HEK293 (cell line): Measurements from ENCODE around the gene CDYL.

Experiments used
- CTCF ChIA-PET: fragments of 350-600 bp; formaldehyde crosslinking; extraction: SDS; loops from one replicate; lab custom pipeline; 2021; ENCODE audit warnings: antibody characterized with exemption; lab: Yijun Ruan, JAX
- POLR2A ChIA-PET: fragments of 300-600 bp; formaldehyde crosslinking; extraction: SDS; loops from one replicate; lab custom pipeline; 2020; ENCODE audit warnings: antibody characterized with exemption, inconsistent platforms; lab: Yijun Ruan, JAX
- H3K27ac ChIP-seq: fragments of 200-500 bp; sonication (Bioruptor generic); 2 replicates; pipeline ENCODE4 v1.5.1; 2014; ENCODE audit warnings: low read depth, low read length, control low read depth, inconsistent platforms; ENCODE audit errors: extremely low read depth
- H3K36me3 ChIP-seq, 2 experiments: fragments of 200-500 bp in 1 of 2; sonication (Bioruptor generic) in 1 of 2; 1 replicate in 1 of 2; 2 replicates in 1 of 2; pipeline ENCODE4 v1.5.1; 2014 to 2017; ENCODE audit warnings: inconsistent platforms in 2 of 2, low read length in 2 of 2; ENCODE audit not compliant: control insufficient read depth in 2 of 2, insufficient read depth in 1 of 2
- H3K4me1 ChIP-seq: fragments of 200-500 bp; sonication (Bioruptor generic); 2 replicates; pipeline ENCODE4 v1.5.1; 2014; ENCODE audit warnings: mild to moderate bottlenecking, low read length, inconsistent platforms; ENCODE audit not compliant: control insufficient read depth, insufficient read depth
- H3K4me3 ChIP-seq: 2 replicates; pipeline ENCODE4 v1.5.1; 2011; ENCODE audit warnings: low read depth, mild to moderate bottlenecking, control low read depth, low read length, moderate library complexity
- H3K9me3 ChIP-seq: fragments of 200-500 bp; sonication (Bioruptor generic); 2 replicates; pipeline ENCODE4 v1.5.1; 2014; ENCODE audit warnings: low read depth, low read length, inconsistent platforms; ENCODE audit not compliant: control insufficient read depth, insufficient read depth
- BCL6B ChIP-seq: fragments of 450-650 bp; formaldehyde crosslinking; IDR thresholded peaks from 2 replicates; pipeline ENCODE4 v1.5.1; 2017; ENCODE audit warnings: missing biosample characterization, missing genetic modification characterization
- FEZF1 ChIP-seq: fragments of 450-650 bp; formaldehyde crosslinking; IDR thresholded peaks from 2 replicates; pipeline ENCODE4 v1.5.1; 2016; ENCODE audit warnings: missing biosample characterization, missing genetic modification characterization
- SETDB1 ChIP-seq: IDR thresholded peaks from one replicate; pipeline ENCODE4 v1.6.1; 2017; ENCODE audit warnings: mild to moderate bottlenecking, low read length, moderate library complexity, mixed read lengths; ENCODE audit not compliant: insufficient read length
- TRIM28 ChIP-seq: IDR thresholded peaks from 2 replicates; pipeline ENCODE4 v1.6.1; 2011; ENCODE audit warnings: low read length, control low read depth, borderline replicate concordance
- ZBTB11 ChIP-seq: fragments of 450-650 bp; formaldehyde crosslinking; conservative IDR thresholded peaks from 2 replicates; pipeline ENCODE4 v1.5.1; 2016; ENCODE audit warnings: low read depth, missing biosample characterization, missing genetic modification characterization
- ZFP37 ChIP-seq: fragments of 450-650 bp; formaldehyde crosslinking; IDR thresholded peaks from 2 replicates; pipeline ENCODE4 v1.5.1; 2016; ENCODE audit warnings: missing biosample characterization, missing genetic modification characterization
- ZNF112 ChIP-seq: fragments of 450-650 bp; formaldehyde crosslinking; IDR thresholded peaks from 2 replicates; pipeline ENCODE4 v1.5.0; 2017; ENCODE audit warnings: missing biosample characterization, missing genetic modification characterization
- ZNF221 ChIP-seq: fragments of 450-650 bp; formaldehyde crosslinking; IDR thresholded peaks from 2 replicates; pipeline ENCODE4 v1.5.1; 2017; ENCODE audit warnings: missing biosample characterization, missing genetic modification characterization, borderline replicate concordance
- ZNF423 ChIP-seq: fragments of 450-650 bp; formaldehyde crosslinking; IDR thresholded peaks from 2 replicates; pipeline ENCODE4 v1.5.1; 2016; ENCODE audit warnings: missing biosample characterization, missing genetic modification characterization
- ZNF529 ChIP-seq: fragments of 450-650 bp; formaldehyde crosslinking; IDR thresholded peaks from 2 replicates; pipeline ENCODE4 v1.5.1; 2017; ENCODE audit warnings: missing genetic modification characterization, missing biosample characterization; ENCODE audit not compliant: insufficient replicate concordance
- ZNF585B ChIP-seq: fragments of 450-650 bp; formaldehyde crosslinking; IDR thresholded peaks from 2 replicates; pipeline ENCODE4 v1.5.1; 2016; ENCODE audit warnings: missing biosample characterization, missing genetic modification characterization
- ZNF701 ChIP-seq: fragments of 450-650 bp; formaldehyde crosslinking; IDR thresholded peaks from 2 replicates; pipeline ENCODE4 v1.5.1; 2016; ENCODE audit warnings: missing biosample characterization, missing genetic modification characterization
- ZNF776 ChIP-seq: fragments of 450-650 bp; formaldehyde crosslinking; IDR thresholded peaks from 2 replicates; pipeline ENCODE4 v1.5.0; 2017; ENCODE audit warnings: missing biosample characterization, missing genetic modification characterization, borderline replicate concordance
- TF ChIP-seq, protein P1 (sequence below): fragments of 450-650 bp; formaldehyde crosslinking; IDR thresholded peaks from 2 replicates; pipeline ENCODE4 v1.5.1; 2016; ENCODE audit warnings: missing biosample characterization, missing genetic modification characterization

The CDYL gene

GRCh38 chr6:4818272-4818938 lies 42.2 kb downstream of the CDYL start:
- no peaks in the 10 kb centered on the region for H3K9me3 ChIP-seq
- no peaks in the 10 kb centered on the region for H3K36me3 ChIP-seq
- TF ChIP-seq, protein P1, sequence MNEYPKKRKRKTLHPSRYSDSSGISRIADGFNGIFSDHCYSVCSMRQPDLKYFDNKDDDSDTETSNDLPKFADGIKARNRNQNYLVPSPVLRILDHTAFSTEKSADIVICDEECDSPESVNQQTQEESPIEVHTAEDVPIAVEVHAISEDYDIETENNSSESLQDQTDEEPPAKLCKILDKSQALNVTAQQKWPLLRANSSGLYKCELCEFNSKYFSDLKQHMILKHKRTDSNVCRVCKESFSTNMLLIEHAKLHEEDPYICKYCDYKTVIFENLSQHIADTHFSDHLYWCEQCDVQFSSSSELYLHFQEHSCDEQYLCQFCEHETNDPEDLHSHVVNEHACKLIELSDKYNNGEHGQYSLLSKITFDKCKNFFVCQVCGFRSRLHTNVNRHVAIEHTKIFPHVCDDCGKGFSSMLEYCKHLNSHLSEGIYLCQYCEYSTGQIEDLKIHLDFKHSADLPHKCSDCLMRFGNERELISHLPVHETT (tag by site-specific recombination): no peak
- TF ChIP-seq SETDB1: no peak
- TF ChIP-seq ZNF585B: no peak
- TF ChIP-seq FEZF1 (tag by site-specific recombination): no peak
- TF ChIP-seq ZNF221 (tag by site-specific recombination): no peak
- no peak for TF ChIP-seq ZNF776 (tag by site-specific recombination)
- no peak for TF ChIP-seq BCL6B
- TF ChIP-seq ZNF423 (tag by site-specific recombination): no peak
- TF ChIP-seq ZNF112 (tag by site-specific recombination): no peak
- no peak for TF ChIP-seq ZBTB11 (tag by site-specific recombination)
- TF ChIP-seq ZNF701 (tag by site-specific recombination): no peak
- TF ChIP-seq ZFP37 (tag by site-specific recombination): no peak
- TF ChIP-seq, all 188 proteins: peak for 0
- POLR2A ChIA-PET: no interaction called here
- H3K27ac ChIP-seq: no peak overlapping the region
- peaks cover 5% of the 10 kb centered on the region for H3K4me1 ChIP-seq
- CTCF ChIA-PET: interaction anchor here (1.1 kb wide), 1 partner anchor 27 kb away, joined by 3 read pairs; no protein-coding TSS in a partner anchor
- no peak overlapping the region for H3K4me3 ChIP-seq

DNA sequence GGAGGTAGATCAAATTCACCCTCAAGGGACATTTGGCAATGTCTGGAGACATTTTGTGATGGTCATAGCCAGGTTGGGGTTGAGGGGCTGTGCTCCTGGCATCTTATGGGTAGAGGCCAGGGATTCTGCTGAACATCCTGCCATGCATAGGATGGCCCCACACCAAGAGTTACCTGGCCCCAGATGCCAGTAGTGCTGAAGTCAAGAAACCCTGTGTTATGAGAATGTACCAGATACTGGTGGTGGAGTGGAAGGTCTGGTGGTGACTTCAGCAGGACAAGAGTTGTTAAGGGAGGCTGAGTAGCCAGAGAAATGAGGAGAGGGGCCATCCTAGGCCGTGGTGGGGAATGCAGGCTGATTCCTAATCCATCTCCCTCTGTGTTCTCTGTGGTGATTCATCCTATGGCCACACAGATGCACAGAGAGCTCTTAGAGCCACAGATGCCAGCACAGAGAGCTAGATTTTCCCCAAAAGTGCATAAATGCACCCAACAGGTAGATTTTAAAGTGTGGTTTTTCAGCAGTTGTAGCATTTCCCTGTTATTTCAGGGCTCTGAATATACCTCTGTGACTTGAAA lies 43.6 kb downstream of the CDYL start:
- POLR2A ChIA-PET: no interaction called here
- Histone ChIP-seq H3K4me3 (no peak overlapping the region), H3K4me1 (peaks cover 5% of the 10 kb centered on the region), H3K36me3 (no peaks in the 10 kb centered on the region), H3K9me3 (no peaks in the 10 kb centered on the region), H3K27ac (no peak overlapping the region)
- CTCF ChIA-PET: interaction anchor here (0.6 to 1.2 kb wide), 4 partner anchors 15 to 1611 kb away, joined by 3 read pairs; no protein-coding TSS in a partner anchor
- TF ChIP-seq ZNF529 (tag by site-specific recombination) (peak; percentile 98), TRIM28 (no peak)
